Measurements from ENCODE around the gene PTPRN. TPM values are rescaled to one million over a fixed set of nuclear protein-coding genes. Genes with fewer than 3 reads are reported as not detected.
"Not testable (repeated sequence)": the region's sequence is repeated elsewhere in the genome, so short reads cannot be mapped to it uniquely, and the experiment has no call there.

PTPRN gene
- total and polyA plus RNA-seq, 9 of the 15 experiments (the other 6 are each of a cell fraction or from before 2014, with no cell fraction given): 0.15 to 2.4 (median 0.43) TPM; not detected in 1

DNA sequence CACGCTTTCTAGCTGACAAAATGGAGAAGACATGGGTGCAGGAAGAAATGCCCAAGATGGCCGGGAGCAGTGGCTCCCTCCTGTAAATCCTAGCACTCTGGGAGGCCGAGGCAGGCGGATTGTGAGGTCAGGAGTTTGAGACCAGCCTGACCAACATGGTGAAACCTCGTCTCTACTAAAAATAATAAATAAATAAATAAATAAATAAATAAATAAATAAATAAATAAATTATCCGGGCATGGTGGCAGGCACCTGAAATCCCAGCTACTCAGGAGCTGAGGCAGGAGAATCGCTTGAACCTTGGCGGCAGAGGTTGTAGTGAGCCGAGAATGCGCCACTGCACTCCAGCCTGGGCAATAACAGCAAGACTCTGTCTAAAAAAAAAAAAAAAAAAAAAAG, 50.3 kb downstream of the PTPRN start:
- H3K4me1 ChIP-seq (replicated peaks in 1 of 2; ENCODE audit: control insufficient read depth in 2 of 2, insufficient read depth in 2 of 2, low read length in 2 of 2): peaks cover 7 to 16% of the 10 kb centered on the region in 2 experiments; a peak in 4 of 5 replicates
- FAIRE-seq; H4K20me1 ChIP-seq (replicated peaks; ENCODE audit: control insufficient read depth, insufficient read depth, low read length); H3K79me2 ChIP-seq (ENCODE audit: control insufficient read depth, insufficient read depth, low read length); H3K36me3 ChIP-seq (ENCODE audit: control insufficient read depth, insufficient read depth, low read length); H2AFZ ChIP-seq (ENCODE audit: low read depth, low read length); intact Hi-C loops (cut with micrococcal nuclease); CTCF ChIA-PET (ENCODE audit: low intra/inter-chr PET ratio); H3K27ac ChIP-seq (ENCODE audit: extremely low read depth, low read depth, low read length); H3K9ac ChIP-seq (ENCODE audit: insufficient read depth in 1 of 2, low read depth in 2 of 2, low read length in 2 of 2); H3K9me3 ChIP-seq (replicated peaks; ENCODE audit: control insufficient read depth, insufficient read depth, low read depth, low read length); ATAC-seq; H3K27me3 ChIP-seq (ENCODE audit: control insufficient read depth in 2 of 2, insufficient read depth in 2 of 2, low read length in 2 of 2); in situ Hi-C loops (cut with MboI); BruUV-seq (replicated peaks); H3K9me1 ChIP-seq (ENCODE audit: control insufficient read depth, insufficient read depth, low read length); H3K4me3 ChIP-seq; DNase-seq (ENCODE audit: extremely low read depth in 1 of 4, low spot score in 3 of 4); H3K4me2 ChIP-seq (ENCODE audit: insufficient read depth, low read length): not testable (repeated sequence)
- POLR2A ChIA-PET: interaction anchor here (1.2 kb wide), 1 partner anchor 14 kb away, joined by 7 read pairs; the partner anchor contains the start of genes GLB1L and STK16
- 61% methylated on average over 10 of the region's 10 CpGs for WGBS (ENCODE audit: insufficient coverage, low coverage, missing lambda C conversion rate)

DNA sequence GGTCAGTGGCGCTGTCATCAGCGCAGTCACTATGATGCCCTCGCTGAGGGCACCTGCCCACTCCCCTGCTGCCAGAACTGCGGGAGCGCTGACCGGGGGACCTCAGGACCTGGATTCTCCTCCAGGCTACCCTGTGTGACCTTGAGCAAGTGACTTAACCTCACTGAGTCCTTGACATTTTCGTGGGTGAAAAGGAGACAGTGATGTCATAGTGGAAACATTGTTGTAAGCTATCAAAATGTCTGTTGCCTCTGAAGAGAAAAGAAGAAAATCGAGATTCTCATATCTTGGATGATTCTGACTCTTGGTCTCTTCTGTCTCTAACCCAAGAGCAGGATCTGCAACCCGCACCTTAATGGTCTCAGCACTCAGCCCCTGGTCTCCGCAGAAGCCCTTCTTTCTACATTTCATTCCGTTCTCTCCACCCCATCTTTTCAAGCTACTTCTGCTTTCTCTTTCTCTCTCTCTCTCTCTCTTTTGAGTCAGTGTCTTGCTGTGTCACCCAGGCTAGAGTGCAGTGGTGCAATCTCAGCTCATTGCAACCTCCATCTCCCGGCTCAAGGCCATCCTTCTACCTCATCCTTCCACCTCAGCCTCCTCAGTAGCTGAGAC, 54.5 kb downstream of the PTPRN start:
- Histone ChIP-seq H3K27ac (ENCODE audit: extremely low read depth, low read depth, low read length) (no peak overlapping the region), H4K20me1 (replicated peaks; ENCODE audit: control insufficient read depth, insufficient read depth, low read length) (0 out of 2 replicates have a peak, but pooled peaks cover 2% of the 10 kb centered on the region), H3K4me3 (peak overlapping the region; percentile 58), H3K9me1 (ENCODE audit: control insufficient read depth, insufficient read depth, low read length) (no peaks in the 10 kb centered on the region), H3K9me3 (replicated peaks; ENCODE audit: control insufficient read depth, insufficient read depth, low read depth, low read length) (no peaks in the 10 kb centered on the region), H3K27me3 (ENCODE audit: control insufficient read depth in 2 of 2, insufficient read depth in 2 of 2, low read length in 2 of 2) (0 out of 5 replicates have a peak, but pooled peaks cover 0 to 4% of the 10 kb centered on the region in 2 experiments), H3K36me3 (ENCODE audit: control insufficient read depth, insufficient read depth, low read length) (peaks cover 24% of the 10 kb centered on the region; the same call in 2 of the 3 replicates), H3K4me1 (replicated peaks in 1 of 2; ENCODE audit: control insufficient read depth in 2 of 2, insufficient read depth in 2 of 2, low read length in 2 of 2) (peaks cover 13 to 40% of the 10 kb centered on the region in 2 experiments; a peak in 4 of 5 replicates), H2AFZ (ENCODE audit: low read depth, low read length) (peak overlapping the region; percentile 88), H3K4me2 (ENCODE audit: insufficient read depth, low read length) (peak overlapping the region; percentile 82), H3K9ac (ENCODE audit: insufficient read depth in 1 of 2, low read depth in 2 of 2, low read length in 2 of 2) (peak overlapping the region; percentile 71 to 92; a peak in 3 of 4 replicates), H3K79me2 (ENCODE audit: control insufficient read depth, insufficient read depth, low read length) (peaks cover 24% of the 10 kb centered on the region)
- intact Hi-C loops (cut with micrococcal nuclease): no loop called here
- ATAC-seq (no peak), FAIRE-seq (no peak), DNase-seq (ENCODE audit: extremely low read depth in 1 of 4, low spot score in 3 of 4) (no peak)
- ChIA-PET POLR2A (interaction anchor here (0.7 to 2.0 kb wide), 8 partner anchors 9 to 112 kb away, joined by 3 to 8 read pairs (median 4); partner anchors contain the start of genes DNAJB2, GLB1L and STK16), CTCF (ENCODE audit: low intra/inter-chr PET ratio) (interaction anchor here (0.8 kb wide), 1 partner anchor 40 kb away, joined by 5 read pairs; no protein-coding TSS in a partner anchor)
- no TSS peak for BruUV-seq (replicated peaks)
- WGBS (ENCODE audit: insufficient coverage, low coverage, missing lambda C conversion rate): 6% methylated on average over 8 of the region's 12 CpGs
- in situ Hi-C loops (cut with MboI): no loop called here
- TF ChIP-seq ZBTB1 (CRISPR knock-in tag; IDR thresholded peaks at IDR 0.05; ENCODE audit: borderline replicate concordance, low read depth) (no peak), CEBPG (CRISPR knock-in tag; IDR thresholded peaks at IDR 0.05) (no peak), CEBPG (tag; conservative IDR thresholded peaks at IDR 0.05 in 1 of 2, IDR thresholded peaks at IDR 0.05 in 1 of 2) (0 out of 4 replicates have a peak, but pooled peaks have one; percentile 11 to 21), ZNF140 (CRISPR knock-in tag; IDR thresholded peaks at IDR 0.05) (no peak), NCOA1 (IDR thresholded peaks at IDR 0.05; ENCODE audit: low read depth) (no peak), CEBPB (tag; IDR thresholded peaks at IDR 0.05) (peak; percentile 60), JUND (IDR thresholded peaks at IDR 0.05; ENCODE audit: borderline replicate concordance, low read depth, low read length) (no peak), JUND (tag; IDR thresholded peaks at IDR 0.05; ENCODE audit: borderline replicate concordance, low read depth, low read length) (peak; percentile 33; the same call in 1 of the 3 replicates), SMARCE1 (IDR thresholded peaks at IDR 0.05) (peak; percentile 27; the same call in 1 of the 2 replicates), SP2 (IDR thresholded peaks at IDR 0.05; ENCODE audit: extremely low read depth, low read depth, low read length, poor library complexity, severe bottlenecking) (no peak), KDM1A (IDR thresholded peaks at IDR 0.05) (peak; percentile 52 to 58; a peak in 2 of 4 replicates), PHF21A (IDR thresholded peaks at IDR 0.05; ENCODE audit: borderline replicate concordance, low read depth) (no peak), NFE2 (IDR thresholded peaks at IDR 0.05; ENCODE audit: low read depth) (peak; percentile 56)
- TF ChIP-seq, protein P1, sequence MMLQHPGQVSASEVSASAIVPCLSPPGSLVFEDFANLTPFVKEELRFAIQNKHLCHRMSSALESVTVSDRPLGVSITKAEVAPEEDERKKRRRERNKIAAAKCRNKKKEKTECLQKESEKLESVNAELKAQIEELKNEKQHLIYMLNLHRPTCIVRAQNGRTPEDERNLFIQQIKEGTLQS (IDR thresholded peaks at IDR 0.05): peak; percentile 49
- TF ChIP-seq, protein P1 (CRISPR knock-in tag; conservative IDR thresholded peaks at IDR 0.05): no peak
